ENCODE data around the gene MBOAT1.
"Not testable (repeated sequence)": the region's sequence is repeated elsewhere in the genome, so short reads cannot be mapped to it uniquely, and the experiment has no call there.

MBOAT1 gene

GRCh38 chr6:20203561-20204511 lies 8.4 kb downstream of the MBOAT1 start:
- no peak for DNase-seq (ENCODE audit: low read depth in 2 of 2)

- DNase-seq (ENCODE audit: low read depth in 2 of 2) = no peak
Observed at GRCh38 chr6:20202699-20203302, 9.5 kb downstream of the MBOAT1 start.

GRCh38 chr6:20202324-20202658 lies 10.0 kb downstream of the MBOAT1 start:
- DNase-seq (ENCODE audit: low read depth in 2 of 2) = no peak

- no peak for DNase-seq (ENCODE audit: low read depth in 2 of 2)
Observed at GRCh38 chr6:20200761-20201630, 11.3 kb downstream of the MBOAT1 start.

- no peak for DNase-seq (ENCODE audit: low read depth in 2 of 2)
Observed at GRCh38 chr6:20198775-20199174, 13.5 kb downstream of the MBOAT1 start.

GRCh38 chr6:20198156-20198774 lies 14.0 kb downstream of the MBOAT1 start:
- DNase-seq (ENCODE audit: low read depth in 2 of 2) = no peak

GRCh38 chr6:20197251-20197650 lies 15.0 kb downstream of the MBOAT1 start:
- DNase-seq (ENCODE audit: low read depth in 2 of 2) = no peak

- DNase-seq (ENCODE audit: low read depth in 2 of 2) = no peak
Observed at GRCh38 chr6:20192625-20193024, 19.6 kb downstream of the MBOAT1 start.

- no peak for DNase-seq (ENCODE audit: low read depth in 2 of 2)
Observed at GRCh38 chr6:20191992-20192391, 20.3 kb downstream of the MBOAT1 start.

GRCh38 chr6:20188630-20189075 lies 23.6 kb downstream of the MBOAT1 start:
- DNase-seq (ENCODE audit: low read depth in 2 of 2) = no peak

GRCh38 chr6:20186981-20187380 lies 25.3 kb downstream of the MBOAT1 start:
- DNase-seq (ENCODE audit: low read depth in 2 of 2) = no peak

GRCh38 chr6:20183706-20184105 lies 28.6 kb downstream of the MBOAT1 start:
- DNase-seq (ENCODE audit: low read depth in 2 of 2) = no peak

GRCh38 chr6:20182926-20183521 lies 29.2 kb downstream of the MBOAT1 start:
- DNase-seq (ENCODE audit: low read depth in 2 of 2) = no peak

- DNase-seq (ENCODE audit: low read depth in 2 of 2) = no peak
Observed at GRCh38 chr6:20182069-20182468, 30.2 kb downstream of the MBOAT1 start.

GRCh38 chr6:20180935-20181334 lies 31.3 kb downstream of the MBOAT1 start:
- no peak for DNase-seq (ENCODE audit: low read depth in 2 of 2)

GRCh38 chr6:20179287-20180045 lies 32.8 kb downstream of the MBOAT1 start:
- not testable (repeated sequence) for DNase-seq (ENCODE audit: low read depth in 2 of 2)

- DNase-seq (ENCODE audit: low read depth in 2 of 2) = no peak
Observed at GRCh38 chr6:20178327-20178726, 33.9 kb downstream of the MBOAT1 start.

- no peak for DNase-seq (ENCODE audit: low read depth in 2 of 2)
Observed at GRCh38 chr6:20175810-20176410, 36.4 kb downstream of the MBOAT1 start.

- DNase-seq (ENCODE audit: low read depth in 2 of 2) = no peak
Observed at GRCh38 chr6:20173833-20174792, 38.2 kb downstream of the MBOAT1 start.

All from activated CD8-positive, alpha-beta memory T cell treated with anti-CD3 and anti-CD28 coated beads for 4 hours (primary cell).